C4-2B (cell line): ENCODE results near the gene GPR158.
A peak's percentile ranks its signal among the peaks of the same experiment; 100 is the strongest.

ENCODE experiments used
- H3K27ac ChIP-seq: fragments of 450-650 bp; 2 replicates; pipeline ENCODE4 v1.5.1; 2017
- CTCF ChIP-seq: fragments of 450-650 bp; conservative IDR thresholded peaks from 2 replicates; pipeline ENCODE4 v1.5.1; 2017; ENCODE audit warnings: mild to moderate bottlenecking
- ZFX ChIP-seq: fragments of 450-650 bp; IDR thresholded peaks from 2 replicates; pipeline ENCODE4 v1.6.1; 2017

The GPR158 gene

DNA sequence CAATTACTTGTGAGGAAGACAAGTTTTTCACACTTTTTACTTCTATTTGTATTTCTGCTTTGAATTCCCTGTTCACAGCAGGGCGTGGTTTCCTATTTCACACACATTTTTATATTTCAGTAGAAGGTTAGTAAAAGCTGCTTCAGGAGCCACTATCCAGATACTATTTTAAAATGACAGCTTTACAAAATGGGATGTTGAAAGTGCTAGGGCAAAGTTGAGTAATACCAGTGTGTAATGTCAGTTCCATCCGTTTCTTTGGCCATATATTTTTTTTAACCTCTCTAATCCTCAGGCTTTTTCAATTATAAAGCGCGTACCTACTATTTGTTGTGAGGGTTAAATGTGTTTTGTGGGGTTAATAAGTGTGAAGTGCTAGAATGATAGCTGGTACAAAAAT is 276.6 kb downstream of the GPR158 start:
- TF ChIP-seq ZFX (no peak), CTCF (no peak)
- H3K27ac ChIP-seq = no peak overlapping the region

GRCh38 chr10:25453619-25454018 is 278.8 kb downstream of the GPR158 start:
- TF ChIP-seq CTCF = no peak
- H3K27ac ChIP-seq = no peak overlapping the region

DNA sequence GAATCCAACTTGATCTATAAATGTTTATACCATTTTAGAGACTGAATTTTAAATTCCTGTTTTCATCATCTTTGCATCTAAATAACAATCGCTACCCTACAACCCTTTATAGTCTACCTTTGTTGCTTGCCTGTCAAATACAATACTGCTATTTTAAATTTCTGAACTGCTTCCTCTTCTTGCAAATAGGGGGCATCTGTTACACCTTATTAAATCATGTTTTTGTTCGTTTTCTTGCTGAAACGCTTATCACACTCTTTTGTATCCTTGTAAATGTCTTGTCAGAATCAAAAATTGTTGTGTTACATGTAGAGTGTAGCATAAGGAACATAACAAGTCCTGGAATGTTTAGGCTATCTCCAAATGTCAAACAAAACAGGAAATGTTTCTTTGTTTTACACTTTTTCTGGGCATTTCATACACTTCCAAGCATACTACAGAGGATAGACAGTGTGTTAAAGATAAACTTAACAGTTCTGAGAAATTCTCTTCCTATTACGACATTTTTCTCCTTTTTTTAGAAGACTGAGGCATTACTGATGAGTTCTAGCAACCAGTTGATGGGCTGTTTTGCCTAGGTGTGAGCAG is 281.3 kb downstream of the GPR158 start:
- no peak overlapping the region for H3K27ac ChIP-seq
- TF ChIP-seq CTCF = no peak
- TF ChIP-seq ZFX = no peak

DNA sequence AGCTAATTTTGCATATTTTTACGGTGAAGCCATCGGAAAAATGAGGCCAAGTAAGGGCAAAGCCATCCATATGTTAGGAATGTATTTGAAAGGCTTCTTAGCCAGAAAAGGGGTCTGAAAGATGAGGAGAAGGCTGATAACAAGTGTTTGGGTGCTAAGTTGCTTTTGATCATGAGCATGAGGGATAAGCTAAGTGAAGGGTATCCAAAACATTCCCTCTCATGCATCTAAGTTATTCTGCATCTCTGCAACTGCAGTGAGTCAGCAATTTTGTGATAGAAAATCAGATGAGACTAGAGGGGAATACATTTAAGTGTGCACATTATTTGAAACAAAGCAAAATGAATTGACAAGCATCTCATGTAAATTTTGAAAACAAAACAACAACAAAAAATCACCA is 282.8 kb downstream of the GPR158 start:
- no peak for TF ChIP-seq ZFX
- no peak for TF ChIP-seq CTCF
- H3K27ac ChIP-seq = no peak overlapping the region

GRCh38 chr10:25465582-25466372 is 291.0 kb downstream of the GPR158 start:
- no peak for TF ChIP-seq CTCF
- TF ChIP-seq ZFX = no peak
- peak overlapping the region; percentile 55 for H3K27ac ChIP-seq

- no peak for TF ChIP-seq CTCF
- no peak for TF ChIP-seq ZFX
- H3K27ac ChIP-seq = no peak overlapping the region
Observed at GRCh38 chr10:25467881-25468280, 293.1 kb downstream of the GPR158 start.

DNA sequence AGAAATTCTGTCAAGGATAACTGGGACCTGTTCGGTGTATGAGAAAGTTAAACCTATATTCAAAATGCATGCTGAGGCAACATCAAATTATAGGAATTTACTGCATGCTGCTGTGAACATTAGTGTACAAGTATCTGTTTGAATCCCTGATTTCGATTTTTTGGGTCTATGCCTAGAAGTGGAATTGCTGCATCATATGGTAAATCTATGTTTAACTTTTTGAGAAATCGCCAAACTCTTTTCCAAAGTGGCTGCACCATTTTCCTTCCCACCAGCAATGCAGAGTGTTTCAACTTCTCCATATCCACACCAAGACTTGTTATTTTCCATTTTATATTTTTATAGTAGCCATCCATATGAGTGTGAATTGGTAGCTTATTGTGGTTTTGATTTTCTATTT is 306.7 kb downstream of the GPR158 start:
- TF ChIP-seq ZFX (no peak), CTCF (no peak)

More for the DNA sequence above, 306.7 kb downstream of the GPR158 start:
- no peak overlapping the region for H3K27ac ChIP-seq
